NCI-H128 (cell line): ENCODE measurements around the gene NFASC.

Experiments
- DNase-seq: peaks from one replicate; lab custom pipeline; 2025; ENCODE audit not compliant: unreplicated experiment; lab: John Stamatoyannopoulos, UW

The NFASC gene

DNA sequence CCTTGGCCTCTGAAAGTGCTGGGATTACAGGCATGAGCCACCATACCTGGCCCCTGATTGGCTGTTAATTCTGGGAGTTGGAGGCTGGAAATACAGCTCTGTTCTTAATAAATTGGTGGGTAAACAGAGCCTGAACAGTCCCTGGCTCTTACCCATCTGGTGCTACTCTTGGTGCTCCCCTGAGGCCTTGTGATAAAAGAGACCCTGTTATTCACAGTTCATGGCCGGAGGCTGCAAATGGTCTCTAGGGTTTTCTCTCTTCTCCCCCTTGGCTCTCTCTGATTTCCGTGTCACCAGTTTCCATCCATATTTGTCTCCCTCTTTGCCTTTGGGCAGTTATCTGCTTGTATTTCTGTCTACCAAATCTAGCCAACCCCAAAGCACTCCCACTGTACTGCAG lies 17.2 kb downstream of the NFASC start:
- no peak for DNase-seq

DNA sequence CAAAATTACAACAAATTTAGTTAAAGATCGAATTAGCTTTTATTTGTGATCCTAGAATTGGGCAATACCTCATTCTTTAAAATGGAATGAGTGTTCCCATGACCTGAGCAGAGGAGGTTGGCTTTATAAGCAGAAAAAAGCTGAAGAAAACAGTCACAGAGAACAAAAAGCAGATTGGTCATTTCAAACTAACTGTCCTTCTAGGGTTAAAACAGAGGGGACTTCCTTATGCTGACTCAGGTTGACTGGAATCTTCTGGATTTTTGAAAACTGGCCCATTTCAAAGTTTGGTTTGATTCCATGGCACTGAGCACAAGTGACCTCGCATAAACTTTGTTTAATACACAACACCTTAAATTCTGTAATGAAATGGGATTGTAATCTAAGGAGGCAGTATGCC lies 17.6 kb downstream of the NFASC start:
- DNase-seq = no peak

DNA sequence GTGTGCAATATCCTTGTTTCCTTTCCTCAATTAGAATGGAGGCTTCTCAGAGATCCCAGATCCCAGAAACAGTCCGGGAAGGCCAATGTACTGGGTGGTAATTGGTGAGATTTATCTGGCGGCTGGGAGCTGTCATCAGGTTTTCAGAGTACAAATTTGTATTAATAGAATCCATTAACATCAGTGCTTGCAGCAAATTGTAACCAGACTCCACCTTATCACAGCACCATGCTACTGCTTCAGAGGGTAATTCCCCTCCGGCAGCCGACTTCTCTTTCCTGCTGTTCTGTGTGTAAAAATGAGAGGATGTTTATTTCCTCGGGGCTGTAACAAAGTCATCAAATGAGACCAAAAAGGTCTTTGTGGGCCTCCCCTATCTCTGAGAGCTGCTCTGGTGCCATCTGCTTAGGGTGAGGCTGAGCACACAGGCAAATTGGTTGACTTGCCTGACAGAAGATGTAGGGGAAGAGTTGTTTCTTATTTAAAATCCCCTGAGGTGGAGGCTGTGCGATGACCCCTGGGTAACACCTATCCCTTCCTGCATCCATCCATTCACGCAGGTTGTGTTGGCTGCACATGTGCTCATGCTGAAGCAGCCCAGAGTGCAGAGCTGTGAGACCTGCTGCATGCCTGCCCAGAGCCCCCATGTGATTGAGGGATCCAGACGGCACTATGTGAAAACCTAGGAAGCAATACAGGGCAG lies 19.2 kb downstream of the NFASC start:
- no peak for DNase-seq

DNA sequence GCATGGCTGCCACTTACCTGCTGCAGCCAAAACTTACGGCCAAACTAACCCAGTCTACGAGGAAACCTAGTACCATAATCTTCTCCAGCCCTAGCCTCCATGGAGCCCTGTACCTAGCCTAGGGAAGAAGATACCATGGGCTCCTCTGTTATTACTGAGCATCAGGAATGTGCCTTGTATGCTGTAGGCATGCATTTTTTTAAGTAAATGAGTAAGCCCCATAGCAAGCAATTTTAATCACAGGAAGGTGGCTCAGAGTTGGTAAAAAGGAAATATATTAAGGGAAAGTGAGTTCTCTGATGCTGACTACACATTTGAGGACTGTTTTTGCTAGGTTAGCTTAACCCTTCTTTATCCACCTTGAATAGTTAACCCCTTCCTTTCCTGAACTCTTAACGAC lies 21.2 kb downstream of the NFASC start:
- DNase-seq = no peak

DNA sequence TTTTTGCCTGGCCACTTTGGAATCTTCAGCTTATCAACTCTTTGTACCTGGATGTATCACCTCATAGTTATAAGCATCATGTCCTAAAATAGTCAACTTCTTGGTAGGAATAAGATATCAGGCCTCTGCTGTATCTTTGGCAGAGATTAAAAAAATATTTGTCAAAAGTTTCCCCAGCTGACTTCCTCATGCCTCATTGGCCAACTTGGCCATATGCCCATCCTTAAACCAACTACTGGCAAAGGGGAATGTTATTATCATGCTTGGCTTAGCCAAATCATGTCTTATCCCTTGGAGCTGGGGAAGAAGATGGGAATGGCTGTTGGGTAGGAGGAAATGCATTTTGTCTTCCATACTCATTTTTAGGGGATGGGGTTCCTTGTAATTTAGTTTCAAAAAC lies 23.4 kb downstream of the NFASC start:
- DNase-seq = no peak

DNA sequence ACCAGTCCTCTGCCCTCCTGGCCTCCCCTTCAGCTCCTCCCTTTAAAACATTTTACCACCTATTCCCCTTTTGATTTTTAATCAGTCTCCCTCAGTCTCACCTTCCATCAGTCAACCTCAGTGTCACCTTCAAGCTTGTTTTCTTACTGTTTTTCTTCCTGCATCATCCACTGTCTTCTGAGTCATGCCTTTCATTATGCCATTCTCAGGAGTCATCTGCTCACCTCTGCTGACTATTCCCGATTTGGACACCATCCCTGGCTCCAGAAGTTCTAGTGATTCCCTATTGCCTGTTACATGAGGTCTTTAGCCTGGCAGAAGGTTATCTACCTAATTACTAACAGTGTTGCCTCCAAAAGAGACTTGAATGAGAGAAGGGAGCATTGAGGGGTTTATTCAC lies 23.9 kb downstream of the NFASC start:
- DNase-seq = no peak

DNA sequence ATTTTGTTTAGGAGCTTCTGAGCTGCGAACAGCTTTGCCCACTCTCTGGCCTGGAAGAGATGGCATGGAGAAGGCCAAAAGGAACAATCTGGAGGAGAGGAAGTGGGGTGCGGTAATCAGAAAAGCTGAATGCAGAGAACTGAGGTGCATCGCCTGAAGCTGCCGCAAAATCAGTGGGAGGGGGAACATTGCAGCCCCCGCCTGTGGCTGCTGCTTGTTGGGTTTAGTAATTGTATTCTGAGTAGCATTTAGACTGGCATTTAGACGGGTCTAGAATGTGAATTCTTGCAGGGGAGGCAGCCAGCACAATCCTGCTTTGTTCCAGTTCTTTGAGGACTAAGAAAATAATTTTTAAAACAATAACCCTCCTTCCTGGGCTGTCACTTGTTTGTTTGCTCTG lies 25.4 kb downstream of the NFASC start:
- DNase-seq = no peak

DNA sequence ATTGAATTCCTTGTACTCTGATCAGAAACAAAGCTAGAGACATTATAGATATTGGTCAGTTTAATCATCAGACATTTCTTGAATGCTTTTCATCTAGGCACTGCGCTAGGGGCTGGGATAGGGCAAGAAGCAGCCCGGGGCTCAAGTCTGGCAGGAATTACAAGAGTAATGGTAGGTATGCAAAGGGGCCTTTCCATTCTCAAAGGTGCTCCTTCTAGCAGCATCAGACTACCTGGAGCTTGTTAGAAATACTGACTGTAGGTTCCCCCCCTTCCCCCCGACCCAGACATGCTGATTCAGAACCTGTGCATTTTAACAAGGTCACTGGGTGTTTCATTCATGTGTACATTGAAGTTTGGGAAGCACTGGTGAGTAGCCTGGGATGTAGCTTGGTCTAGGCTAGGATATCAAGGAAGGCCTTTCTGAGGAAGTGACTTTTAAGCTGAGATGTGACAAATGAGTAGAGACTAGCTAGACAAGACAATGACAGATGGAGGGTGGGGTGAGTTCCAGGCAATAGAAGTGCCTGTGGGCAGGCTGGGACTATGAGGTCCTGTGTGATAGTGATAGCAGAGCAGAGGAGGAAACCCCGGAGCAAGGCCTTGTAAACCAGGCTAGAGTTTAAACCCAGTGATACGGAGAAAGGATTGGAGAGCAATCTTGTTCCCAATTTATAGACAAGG lies 26.3 kb downstream of the NFASC start:
- DNase-seq = no peak

DNA sequence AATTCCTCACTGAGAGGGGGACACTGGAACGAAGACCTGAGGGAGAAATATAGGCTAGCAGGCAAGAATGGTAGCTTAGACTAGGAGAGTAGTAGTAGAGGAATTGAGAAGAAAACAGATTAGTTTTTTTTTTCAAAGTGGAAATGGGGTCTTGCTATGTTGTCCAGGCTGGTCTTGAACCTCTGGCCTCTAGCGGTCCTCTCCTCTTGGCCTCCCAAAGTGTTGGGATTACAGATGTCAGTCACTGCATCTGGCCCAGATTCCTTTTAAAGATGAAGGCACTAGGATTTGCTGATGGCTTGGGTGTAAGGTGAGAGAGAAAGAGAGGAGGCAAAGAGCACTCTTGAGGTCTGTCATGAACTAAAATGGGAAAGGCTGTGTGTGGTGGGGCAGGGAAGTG lies 30.1 kb downstream of the NFASC start:
- DNase-seq = no peak

DNA sequence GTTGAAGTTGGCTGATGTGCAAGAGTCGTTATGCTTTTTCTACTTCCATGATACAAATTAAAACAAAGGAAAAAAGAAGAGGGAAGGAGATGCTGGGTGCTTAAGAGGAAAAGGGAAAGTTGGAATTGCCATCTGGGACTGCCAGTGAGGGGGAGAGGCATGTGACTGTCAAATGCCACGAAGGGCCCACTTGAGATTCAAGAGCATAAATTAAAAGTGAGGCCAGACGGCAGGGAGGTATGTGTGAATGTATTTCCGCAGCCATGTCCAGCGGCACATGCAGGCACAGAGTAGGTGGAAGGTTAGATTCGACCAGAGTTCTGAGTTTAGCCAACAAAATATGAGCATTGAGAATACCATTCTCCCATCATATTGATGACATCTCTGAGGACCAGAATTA lies 32.0 kb downstream of the NFASC start:
- peak; percentile 49 for DNase-seq

DNA sequence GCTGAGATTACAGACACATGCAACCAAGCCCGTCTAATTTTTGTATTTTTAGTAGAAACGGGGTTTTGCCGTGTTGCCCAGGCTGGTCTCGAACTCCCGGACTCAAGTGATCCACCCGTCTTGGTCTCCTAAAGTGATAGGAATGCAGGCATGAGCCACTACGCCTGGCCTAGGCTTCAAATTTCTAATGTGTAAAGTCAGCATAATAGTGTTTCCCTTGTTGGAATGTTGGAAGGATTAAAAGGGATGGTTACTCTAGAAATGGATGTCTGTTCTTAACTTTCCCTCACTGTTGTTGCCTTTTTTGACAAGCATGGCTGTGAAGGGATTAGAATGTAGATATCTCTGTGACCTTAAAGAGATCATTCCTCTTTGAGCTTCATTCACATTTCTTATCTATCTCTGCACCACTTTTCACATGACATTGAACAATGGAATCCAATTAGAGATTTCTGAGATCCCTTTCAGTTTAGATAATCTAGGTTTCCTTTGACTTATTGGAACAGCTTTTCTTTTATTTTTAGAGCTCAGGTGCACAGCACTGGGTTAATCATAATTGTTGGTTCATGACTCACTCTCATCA lies 33.7 kb downstream of the NFASC start:
- DNase-seq = no peak

DNA sequence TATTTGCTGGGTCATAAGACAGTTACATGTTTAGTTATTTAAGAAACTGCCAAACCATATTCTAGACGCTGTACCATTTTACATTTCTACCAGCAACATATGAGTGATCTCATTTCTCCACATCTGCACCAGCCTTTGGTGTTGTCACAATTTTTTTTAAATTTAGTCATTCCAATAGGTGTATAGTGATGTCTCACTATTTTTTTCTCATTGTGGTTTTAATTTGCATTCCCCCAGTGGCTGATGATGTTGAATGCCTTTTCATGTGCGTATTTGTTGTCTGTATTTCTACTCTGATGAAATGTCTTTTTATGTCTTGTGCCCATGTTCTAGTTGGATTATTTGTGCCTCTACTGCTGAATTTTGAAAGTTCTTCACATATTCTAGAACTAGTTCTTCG lies 38.4 kb downstream of the NFASC start:
- DNase-seq = no peak

DNA sequence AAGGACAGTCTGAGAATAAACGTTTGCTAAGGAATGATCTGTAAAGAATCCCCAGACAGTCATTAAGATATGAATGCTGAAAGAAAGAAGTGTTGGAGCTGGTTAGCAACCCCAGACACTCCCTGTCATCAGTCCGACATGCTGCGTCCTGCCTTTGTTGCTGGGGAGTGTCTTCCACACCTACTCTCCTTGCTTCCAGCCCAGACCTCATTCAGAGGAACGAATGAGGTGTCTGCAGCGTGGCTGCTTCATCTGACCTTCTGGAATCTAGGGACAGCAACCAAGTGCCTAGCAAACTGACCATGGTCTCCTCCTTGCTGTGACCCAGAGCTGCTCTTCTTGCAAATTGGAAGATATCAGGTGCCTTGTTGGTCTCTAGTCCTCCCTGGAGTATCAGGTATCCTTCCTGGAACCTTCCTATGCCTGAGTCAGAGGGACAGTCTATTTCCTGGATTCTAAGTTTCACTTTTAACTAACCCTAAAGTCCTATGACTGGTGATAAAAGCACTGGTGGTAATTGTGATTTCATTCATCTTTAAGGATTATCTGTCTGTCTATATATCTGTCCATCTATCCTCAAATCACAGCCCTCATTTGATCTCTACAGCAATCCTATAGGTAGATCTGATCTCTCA lies 45.3 kb downstream of the NFASC start:
- DNase-seq = no peak

DNA sequence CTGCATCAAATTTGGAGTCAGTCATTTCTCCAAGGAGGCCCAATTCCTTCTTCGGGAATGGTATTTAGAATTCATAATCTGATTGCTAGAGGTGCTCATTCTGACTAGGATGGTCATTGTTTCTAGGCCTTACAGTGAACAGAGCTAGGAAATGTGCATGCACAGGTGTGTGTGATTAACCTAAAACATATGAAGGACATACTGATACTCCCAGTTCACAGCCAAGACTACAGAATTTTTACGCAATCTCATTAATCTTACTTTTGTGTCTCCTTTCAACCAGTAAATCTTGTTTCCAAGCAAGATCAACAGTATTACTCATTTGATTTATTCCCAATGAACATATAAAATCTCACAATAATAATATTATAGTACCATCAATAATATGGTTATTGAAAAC lies 47.1 kb downstream of the NFASC start:
- no peak for DNase-seq

DNA sequence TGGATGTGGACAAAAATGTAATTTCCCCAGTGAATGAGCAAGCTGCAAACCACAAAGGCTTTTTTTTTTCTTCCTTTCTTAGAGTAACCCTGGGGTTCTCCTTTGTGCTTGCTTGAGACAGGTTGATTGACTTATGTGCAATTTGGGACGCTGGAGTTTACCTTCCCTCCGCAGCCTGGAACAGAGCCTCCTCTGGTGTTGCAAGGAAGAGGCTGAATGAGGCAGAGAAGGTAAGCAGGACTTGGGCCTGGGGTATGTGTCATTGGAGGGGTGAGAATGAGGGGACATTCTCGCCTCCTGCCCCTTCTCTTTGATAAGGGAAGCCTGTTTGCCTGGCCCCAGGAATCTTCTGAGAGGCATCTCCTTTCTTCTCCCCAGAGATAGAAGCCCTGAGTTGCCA lies 49.8 kb downstream of the NFASC start:
- no peak for DNase-seq

DNA sequence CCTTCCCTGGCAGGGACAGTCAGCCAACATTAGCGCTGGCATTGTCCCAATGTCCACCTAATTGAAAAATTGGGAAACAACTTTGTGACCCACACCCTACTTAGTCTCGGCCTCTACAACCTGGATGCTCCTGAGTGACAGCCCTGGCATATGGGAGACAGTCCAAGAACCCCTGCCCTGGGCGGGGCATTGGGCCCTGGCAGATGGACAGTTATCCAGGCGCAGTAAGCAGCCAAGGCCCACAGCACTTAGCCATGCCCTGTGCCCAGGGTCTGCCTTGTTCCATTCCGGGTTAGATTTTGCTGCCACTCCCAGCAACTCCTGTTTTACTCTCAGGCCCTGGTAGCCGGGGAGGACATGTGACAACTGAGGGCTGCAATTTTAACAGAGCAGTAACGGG lies 50.3 kb downstream of the NFASC start:
- DNase-seq = no peak

DNA sequence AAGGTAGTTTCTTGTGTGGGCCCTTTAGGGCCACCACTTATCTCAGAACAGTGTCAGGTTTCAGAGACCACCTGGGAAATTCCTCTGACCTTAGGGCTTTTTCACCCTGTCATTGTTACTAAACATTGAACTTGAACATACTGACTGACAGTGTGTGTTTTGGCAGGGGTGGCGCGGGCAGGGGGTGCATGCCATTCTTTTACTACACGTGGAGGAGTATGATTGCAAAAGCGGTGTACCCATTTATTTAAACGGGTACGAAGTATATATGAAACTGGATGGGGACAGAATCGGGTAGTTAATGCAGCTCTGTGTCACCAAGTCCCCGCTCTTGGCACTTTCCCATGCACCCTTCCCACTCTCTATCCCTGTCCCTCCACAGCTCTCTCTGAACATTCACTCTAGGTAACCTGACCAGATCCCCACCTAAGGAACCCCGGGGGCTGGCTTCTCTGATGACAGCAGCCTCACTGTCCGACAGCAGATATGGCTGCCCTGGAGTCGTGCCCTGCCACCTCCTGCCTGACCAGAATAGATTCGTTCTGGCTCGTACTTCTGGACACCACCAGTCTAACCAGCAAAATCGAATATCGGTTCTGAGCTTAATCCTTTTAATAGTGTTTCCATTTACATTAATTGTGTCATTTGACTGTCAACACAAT lies 51.3 kb downstream of the NFASC start:
- DNase-seq = no peak

DNA sequence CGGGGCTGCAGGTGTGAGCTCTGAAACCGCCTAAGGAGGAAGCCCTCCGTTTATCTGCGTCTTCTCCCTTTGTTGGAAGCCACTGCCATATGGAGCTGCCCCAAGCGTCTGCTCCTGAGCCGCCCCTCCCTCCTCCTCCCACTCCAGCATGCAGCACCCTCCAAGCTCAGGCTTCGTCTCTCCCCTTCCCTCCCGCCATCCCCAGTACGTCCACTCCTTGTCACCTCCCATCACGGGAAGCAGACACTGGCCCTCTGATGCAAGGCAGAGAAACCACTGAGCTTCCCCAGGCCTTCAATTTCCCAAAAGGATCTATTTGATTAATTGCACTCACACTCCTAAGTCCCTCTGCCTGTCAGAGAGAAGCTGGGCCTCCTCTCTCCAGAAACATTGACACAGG lies 52.5 kb downstream of the NFASC start:
- DNase-seq = no peak

DNA sequence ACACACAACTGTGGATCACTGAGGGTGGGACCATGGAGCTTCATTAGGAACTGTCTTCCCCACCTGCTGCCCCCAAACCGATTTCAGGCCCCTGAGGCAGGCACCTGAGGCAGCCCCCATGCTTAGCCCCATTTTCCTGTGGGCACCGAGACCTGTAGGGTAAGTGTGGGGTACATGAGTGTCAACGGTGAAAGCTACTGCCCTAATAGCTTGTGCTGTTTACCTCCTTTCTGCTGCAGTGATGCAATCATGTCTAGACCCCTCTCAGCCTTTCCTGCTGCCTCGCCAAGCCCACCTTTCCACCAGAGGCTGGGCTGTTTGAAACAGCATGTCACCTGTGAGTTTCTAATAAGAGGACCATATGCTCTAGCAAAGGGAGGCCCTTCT lies 53.0 kb downstream of the NFASC start:
- DNase-seq = no peak

DNA sequence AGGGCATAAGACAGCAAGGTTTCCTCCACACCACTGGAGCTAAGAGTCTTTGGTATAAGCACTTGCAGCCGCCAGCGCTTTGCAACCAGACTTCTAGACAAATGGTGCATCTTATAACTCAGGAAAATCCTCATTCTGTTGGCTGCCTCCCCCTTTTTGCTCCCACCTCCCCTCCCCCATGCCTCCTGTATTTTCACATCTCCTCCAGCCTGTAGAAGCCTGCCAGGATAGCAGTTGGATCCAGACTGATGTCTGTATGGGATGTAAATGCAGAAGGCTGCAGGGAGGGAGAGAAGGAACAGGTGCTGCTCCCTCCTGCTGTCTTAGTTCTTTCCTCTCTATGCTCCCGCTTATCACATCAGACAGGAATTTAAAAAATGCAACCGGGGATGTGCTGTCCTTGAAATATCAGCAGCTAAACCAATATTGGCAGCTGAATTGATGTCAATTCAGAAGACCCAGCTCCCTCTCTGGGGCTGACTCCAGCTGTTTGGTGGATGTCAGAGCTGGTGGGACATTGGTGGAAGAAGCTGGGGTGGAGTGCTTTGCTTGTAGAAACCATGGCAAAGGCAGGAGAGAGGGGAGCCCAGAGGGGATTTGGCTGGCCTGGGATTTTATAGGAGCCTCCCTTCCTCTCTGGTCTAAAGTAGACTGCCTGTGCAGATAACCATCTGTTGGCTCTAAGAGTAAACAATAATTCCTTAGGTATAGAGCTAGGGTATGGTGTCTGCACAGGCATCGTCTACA lies 53.5 kb downstream of the NFASC start:
- no peak for DNase-seq

DNA sequence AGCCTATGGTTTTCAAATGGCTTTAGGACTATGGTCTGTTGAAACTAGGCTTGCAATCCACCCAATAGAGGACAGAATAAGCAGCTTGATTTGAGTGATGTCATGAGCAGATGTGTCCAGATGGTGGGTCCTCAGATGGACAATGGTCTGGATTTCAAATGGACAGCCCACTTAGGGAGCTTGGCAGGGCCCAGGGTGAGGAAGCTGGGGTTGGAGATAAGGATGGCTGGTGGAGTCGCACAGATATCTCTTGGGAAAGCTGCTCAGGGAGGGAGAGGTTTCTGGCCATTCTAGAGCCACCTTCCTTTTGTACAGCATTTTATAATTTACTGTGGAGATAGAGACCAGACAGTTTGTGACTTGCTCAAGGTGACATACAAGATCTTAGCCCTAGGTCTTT lies 55.0 kb downstream of the NFASC start:
- no peak for DNase-seq
